HG03135 (cell line): Measurements from ENCODE around the gene SLC25A42.

Source experiments
- ATAC-seq: cut with Tn5 transposase; IDR thresholded peaks from one replicate; pipeline ENCODE4 v1.9.1; 2021; ENCODE audit warnings: mild to moderate bottlenecking, moderate library complexity; ENCODE audit not compliant: unreplicated experiment

SLC25A42 gene

GRCh38 chr19:19050104-19050503 lies 13.7 kb upstream of the SLC25A42 start:
- ATAC-seq: no peak

GRCh38 chr19:19050731-19051130 lies 13.1 kb upstream of the SLC25A42 start:
- no peak for ATAC-seq

GRCh38 chr19:19051478-19052213 lies 12.1 kb upstream of the SLC25A42 start:
- ATAC-seq: no peak

GRCh38 chr19:19052921-19053320 lies 10.9 kb upstream of the SLC25A42 start:
- no peak for ATAC-seq

GRCh38 chr19:19053508-19054314 lies 10.1 kb upstream of the SLC25A42 start:
- no peak for ATAC-seq

GRCh38 chr19:19054315-19054938 lies 9.4 kb upstream of the SLC25A42 start:
- ATAC-seq: no peak

- ATAC-seq: no peak
Observed at GRCh38 chr19:19054939-19055440, 8.8 kb upstream of the SLC25A42 start.

GRCh38 chr19:19055701-19056100 lies 8.1 kb upstream of the SLC25A42 start:
- ATAC-seq: no peak

GRCh38 chr19:19056636-19057275 lies 7.0 kb upstream of the SLC25A42 start:
- ATAC-seq: no peak

GRCh38 chr19:19057317-19057716 lies 6.5 kb upstream of the SLC25A42 start:
- ATAC-seq: no peak

GRCh38 chr19:19057720-19058119 lies 6.1 kb upstream of the SLC25A42 start:
- ATAC-seq: no peak

GRCh38 chr19:19059018-19059836 lies 4.6 kb upstream of the SLC25A42 start:
- no peak for ATAC-seq

- no peak for ATAC-seq
Observed at GRCh38 chr19:19059837-19060611, 3.8 kb upstream of the SLC25A42 start.

- no peak for ATAC-seq
Observed at GRCh38 chr19:19061506-19061905, 2.3 kb upstream of the SLC25A42 start.

- ATAC-seq: no peak
Observed at GRCh38 chr19:19062454-19063182, 1.2 kb upstream of the SLC25A42 start.

GRCh38 chr19:19064098-19064722 lies 416 bp downstream of the SLC25A42 start:
- peak; percentile 19 for ATAC-seq

- no peak for ATAC-seq
Observed at GRCh38 chr19:19064811-19065745, 1.3 kb downstream of the SLC25A42 start.
